ENCODE results near the gene NRG4.
"Not testable (repeated sequence)": the region's sequence is repeated elsewhere in the genome, so short reads cannot be mapped to it uniquely, and the experiment has no call there.

The NRG4 gene, protein sequence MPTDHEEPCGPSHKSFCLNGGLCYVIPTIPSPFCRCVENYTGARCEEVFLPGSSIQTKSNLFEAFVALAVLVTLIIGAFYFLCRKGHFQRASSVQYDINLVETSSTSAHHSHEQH

GRCh38 chr15:76011627-76012551, at the start of gene NRG4:
Gene NRG4 (minus strand): TSS chr15:76012424. CDS start chr15:76011230, 1,194 bp downstream.
- DNase-seq (ENCODE audit: low spot score) = peak; percentile 0

- DNase-seq (ENCODE audit: low spot score) = no peak
These were observed 49.5 kb upstream of the NRG4 start for GRCh38 chr15:76061700-76062099.

DNA sequence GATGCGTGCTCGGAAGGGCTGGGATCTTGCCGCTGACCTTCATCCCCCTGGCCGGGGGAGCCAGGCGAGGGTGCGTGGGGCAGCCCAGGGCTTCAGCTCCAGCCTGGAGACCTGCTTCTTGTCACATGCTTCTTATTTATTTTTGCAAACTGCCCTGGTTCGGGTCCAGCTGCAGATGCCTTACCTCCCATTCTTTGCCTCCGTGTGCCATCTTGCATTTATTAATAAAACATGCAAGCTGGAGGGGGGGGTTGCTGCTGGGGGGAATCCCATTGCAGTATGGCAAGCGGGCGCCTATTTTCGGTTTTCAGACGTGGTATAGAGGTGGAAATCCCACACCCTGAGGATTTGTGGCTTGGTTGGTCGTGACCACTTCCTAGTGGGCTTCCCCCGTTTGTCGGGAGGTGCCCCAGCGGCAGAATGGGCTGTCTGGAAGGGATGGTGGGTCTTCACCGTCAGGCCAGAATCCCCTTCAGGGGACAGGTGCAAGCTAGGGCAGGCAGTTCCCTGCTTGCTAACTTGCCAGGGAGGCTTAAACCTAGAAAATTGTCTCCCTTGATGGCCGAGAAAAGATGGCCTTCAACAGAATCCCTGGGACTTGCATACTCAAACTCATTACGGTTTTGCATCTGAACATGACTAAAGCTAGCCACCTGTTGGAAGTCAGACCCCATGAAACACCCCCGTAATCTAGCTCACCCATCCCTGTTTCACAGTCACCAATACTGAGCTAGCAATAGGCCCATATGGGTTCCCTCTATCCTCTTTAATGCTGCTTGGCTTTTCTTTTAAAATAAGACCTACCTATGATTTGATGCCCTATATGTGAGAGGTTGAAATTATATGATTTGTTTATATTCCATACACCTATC, 48.1 kb upstream of the NRG4 start:
- no peak for DNase-seq (ENCODE audit: low spot score)

GRCh38 chr15:76059320-76060117, 47.3 kb upstream of the NRG4 start, which contains the start of gene TMEM266:
Gene TMEM266 (plus strand): TSS chr15:76059985. CDS start chr15:76134264, 74,279 bp downstream.
- peak; percentile 13 for DNase-seq (ENCODE audit: low spot score)

- no peak for DNase-seq (ENCODE audit: low spot score)
These were observed 46.6 kb upstream of the NRG4 start for GRCh38 chr15:76058714-76059319.

- peak; percentile 8 for DNase-seq (ENCODE audit: low spot score)
These were observed 45.2 kb upstream of the NRG4 start for GRCh38 chr15:76057332-76058000.

DNA sequence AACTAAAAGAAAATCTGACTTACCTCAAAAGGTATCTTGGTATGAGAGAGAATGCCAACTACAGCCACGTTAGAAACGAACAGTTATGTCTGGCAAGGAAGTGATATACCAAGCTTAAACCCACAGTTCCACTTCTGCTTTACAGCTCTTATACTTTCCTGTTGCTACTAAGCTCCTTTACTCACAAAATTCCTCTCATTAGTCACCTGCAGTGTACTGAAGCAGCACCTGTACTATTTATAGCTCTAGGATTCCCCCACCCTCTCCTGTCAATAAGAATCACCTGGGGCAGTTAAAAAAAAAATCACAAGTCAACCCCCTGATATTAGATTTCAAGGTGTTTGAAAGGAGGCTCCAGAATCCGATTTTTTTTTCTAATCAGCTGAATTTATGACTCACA, 44.7 kb upstream of the NRG4 start:
- DNase-seq (ENCODE audit: low spot score) = no peak

DNA sequence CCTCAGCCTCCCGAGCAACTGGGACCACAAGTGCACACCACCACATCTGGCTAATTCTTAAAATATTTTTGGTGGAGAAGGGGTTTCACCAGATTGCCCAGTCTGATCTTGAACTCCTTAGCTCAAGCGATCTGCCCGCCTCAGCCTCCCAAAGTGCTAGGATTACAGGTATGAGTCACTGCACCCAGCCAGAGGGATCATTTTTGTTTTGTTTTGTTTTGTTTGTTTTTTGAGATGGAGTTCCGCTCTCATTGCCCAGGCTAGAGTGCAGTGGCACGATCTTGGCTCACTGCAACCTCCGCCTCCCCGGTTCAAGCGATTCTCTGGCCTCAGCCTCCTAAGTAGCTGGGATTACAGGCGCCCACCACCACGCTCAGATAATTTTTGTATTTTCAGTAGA, 42.0 kb upstream of the NRG4 start:
- not testable (repeated sequence) for DNase-seq (ENCODE audit: low spot score)

GRCh38 chr15:76038512-76038911, 26.3 kb upstream of the NRG4 start:
- no peak for DNase-seq (ENCODE audit: low spot score)

DNA sequence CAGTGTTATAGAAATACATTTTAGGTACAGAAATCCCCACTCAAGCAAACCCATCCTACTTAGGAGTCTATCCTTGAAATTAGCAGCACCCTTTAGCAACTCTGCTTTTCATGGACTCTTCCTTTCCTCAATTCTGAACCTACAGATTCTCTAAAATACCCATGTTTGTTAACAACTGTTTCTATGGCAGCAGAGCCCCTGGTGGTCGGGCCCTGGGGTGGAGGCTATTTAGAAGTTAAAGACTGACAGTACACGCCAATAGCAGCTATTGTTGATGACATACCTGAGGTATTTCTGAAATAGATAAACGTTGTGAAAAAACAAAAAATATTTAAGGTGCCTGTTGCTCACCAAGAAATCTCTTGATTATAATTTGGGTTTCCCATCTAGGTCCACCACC, 23.4 kb upstream of the NRG4 start:
- DNase-seq (ENCODE audit: low spot score) = no peak

GRCh38 chr15:76034111-76034510, 21.9 kb upstream of the NRG4 start:
- DNase-seq (ENCODE audit: low spot score) = no peak

- no peak for DNase-seq (ENCODE audit: low spot score)
These were observed 21.2 kb upstream of the NRG4 start for GRCh38 chr15:76033438-76033837.

DNA sequence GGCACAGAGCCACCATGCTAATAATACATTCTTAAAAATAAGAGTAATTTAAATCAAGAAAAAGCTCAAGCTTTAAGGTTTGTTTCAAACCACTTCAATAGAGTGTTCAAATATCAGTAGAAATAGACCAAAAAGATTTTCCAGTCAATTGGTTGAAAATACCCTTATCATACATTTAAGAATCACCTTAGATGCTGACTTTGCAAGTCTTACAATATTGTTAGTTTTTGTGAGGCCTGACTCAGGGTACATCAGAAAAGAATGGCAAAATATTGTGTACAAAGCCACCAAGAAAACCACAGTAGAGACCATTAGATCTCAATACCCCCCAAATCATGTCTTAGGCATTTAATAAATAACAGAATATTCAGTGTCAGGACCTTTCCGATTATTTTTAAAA, 19.8 kb upstream of the NRG4 start:
- no peak for DNase-seq (ENCODE audit: low spot score)

DNA sequence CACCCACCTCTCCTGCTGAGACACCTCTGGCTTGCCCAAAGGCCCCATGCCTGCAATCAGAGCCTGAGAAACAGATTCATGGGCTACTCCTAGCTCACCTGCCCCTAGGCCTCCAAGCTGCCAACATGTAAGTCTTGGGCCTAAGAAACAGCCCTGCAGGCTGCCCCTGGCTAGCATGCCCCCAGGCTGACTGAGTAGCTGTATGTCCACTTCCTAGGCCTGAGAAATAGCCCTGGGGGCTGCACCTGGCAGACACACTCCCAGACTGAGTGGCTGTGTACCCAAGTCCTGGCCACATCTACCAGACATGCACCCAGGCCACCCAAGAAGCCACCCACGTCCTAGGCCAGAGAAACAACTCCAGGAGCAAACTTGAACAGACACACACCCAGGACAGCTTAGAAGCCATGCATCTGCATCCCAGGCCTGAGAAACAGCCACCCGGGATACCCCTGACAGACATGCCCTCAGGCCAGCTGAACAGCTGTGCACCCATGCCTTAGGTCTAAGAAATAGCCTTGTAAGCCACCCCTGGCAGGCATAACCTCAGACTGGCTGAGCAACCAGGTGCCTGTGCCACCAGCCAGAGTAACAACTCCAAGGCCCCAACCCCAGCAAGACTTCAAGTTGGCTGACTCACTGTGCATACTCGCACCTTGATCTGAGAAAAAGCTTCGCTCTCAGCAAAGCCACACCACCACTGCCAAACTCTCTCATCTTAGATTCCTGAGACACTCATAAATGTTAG, 12.0 kb upstream of the NRG4 start:
- DNase-seq (ENCODE audit: low spot score) = no peak

DNA sequence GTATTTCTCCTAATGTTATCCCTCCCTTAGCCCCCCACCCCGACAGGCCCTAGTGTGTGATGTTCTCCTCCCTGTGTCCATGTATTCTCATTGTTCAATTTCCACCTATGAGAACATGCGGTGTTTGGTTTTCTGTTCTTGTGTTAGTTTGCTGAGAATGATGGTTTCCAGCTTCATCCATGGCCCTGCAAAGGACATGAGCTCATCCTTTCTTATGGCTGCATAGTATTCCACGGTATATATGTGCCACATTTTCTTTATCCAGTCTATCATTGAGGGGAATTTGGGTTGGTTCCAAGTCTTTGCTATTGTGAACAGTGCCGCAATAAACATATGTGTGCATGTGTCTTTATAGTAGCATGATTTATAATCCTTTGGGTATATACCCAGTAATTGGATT, 1.2 kb upstream of the NRG4 start:
- not testable (repeated sequence) for DNase-seq (ENCODE audit: low spot score)

GRCh38 chr15:76010613-76011012, 1.6 kb downstream of the NRG4 start:
- no peak for DNase-seq (ENCODE audit: low spot score)

DNA sequence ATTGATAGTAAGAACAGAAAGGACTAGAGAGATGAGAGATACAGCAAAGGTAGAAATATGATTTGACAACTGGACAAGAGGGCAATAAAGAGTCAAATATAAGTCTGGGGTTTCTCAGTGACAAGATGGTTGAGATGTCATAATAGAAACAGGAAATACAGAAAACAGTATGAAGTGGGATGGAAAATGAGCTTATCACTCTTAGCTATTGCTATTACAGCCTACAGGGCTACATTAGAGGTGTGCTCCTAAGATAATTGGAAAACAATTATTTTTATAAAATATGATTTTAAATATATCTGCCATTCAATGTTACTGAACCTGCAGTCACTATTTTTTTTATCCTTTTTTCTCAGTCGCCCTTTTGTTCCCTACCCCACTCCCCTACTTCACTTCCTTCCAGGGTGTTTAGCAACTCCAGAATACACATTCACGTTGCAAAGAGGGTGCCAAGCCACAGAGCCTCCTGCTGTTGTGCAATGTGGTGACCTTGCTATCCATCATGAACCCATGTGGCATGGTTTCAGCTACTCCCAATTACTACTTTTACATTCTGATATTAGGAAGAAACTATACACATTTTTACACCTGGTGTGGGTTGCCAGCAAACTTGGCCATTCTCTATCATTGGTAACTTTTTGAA, 6.0 kb downstream of the NRG4 start:
- no peak for DNase-seq (ENCODE audit: low spot score)

DNA sequence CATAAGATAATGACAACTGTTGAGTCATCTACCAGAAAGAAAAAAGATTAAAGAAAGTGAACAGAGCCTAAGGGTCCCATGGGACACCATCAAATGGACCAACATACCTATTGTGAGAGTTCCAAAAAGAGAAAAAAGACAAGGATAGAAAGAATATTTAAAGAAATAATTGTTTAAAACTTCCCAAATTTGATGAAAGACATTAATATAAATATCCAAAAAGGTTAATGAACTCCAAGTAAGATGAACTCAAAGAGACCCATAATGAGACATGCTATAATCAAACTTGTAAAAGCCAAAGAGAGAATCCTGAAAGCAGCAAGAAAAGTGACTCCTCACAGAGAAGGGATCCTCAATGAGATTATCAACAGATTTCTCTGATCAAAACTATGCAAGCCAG, 8.9 kb downstream of the NRG4 start:
- no peak for DNase-seq (ENCODE audit: low spot score)

- DNase-seq (ENCODE audit: low spot score) = no peak
These were observed 16.6 kb downstream of the NRG4 start for GRCh38 chr15:75995611-75996010.

Data from COLO829 (cell line).